Stomach (tissue), 4 donors: ENCODE results near the gene SCP2.

ENCODE experiments used
- CTCF ChIP-seq, 7 experiments: fragments of 450-650 bp in 4 of 7; fragments of 200-600 bp in 3 of 7; sonication (generic) in 3 of 7; IDR thresholded peaks; one replicate each; pipeline ENCODE4 v1.5.1; 2016 to 2019; ENCODE audit warnings: antibody characterized with exemption in 7 of 7, control low read depth in 2 of 7, mild to moderate bottlenecking in 1 of 7
- POLR2A ChIP-seq, 4 donors: fragments of 450-650 bp; IDR thresholded peaks; one replicate each; pipeline ENCODE4 v1.6.1; 2016; ENCODE audit warnings: antibody characterized with exemption in 4 of 4, control low read depth in 2 of 4, mild to moderate bottlenecking in 1 of 4, moderate library complexity in 1 of 4

GRCh38 chr1:52904927-52905698 lies 22.0 kb upstream of the SCP2 start:
- TF ChIP-seq CTCF (IDR thresholded peaks at IDR 0.05): peak in 3 of 7 experiments; percentile 16 to 24 (median 16)
- TF ChIP-seq POLR2A (IDR thresholded peaks at IDR 0.05): no peak
